CD4-positive, alpha-beta T cell treated with Interleukin-15 for 4 hours (primary cell): ENCODE data around the gene MTCP1.

ENCODE experiments used
- DNase-seq: peaks from one replicate; pipeline ENCODE4 v3.0.0-alpha.2; 2020; ENCODE audit warnings: low spot score

MTCP1 gene

GRCh38 chrX:155070975-155071693 lies at the start of gene MTCP1, which contains the start of the genes BRCC3 and CMC4:
Gene MTCP1, minus strand, starts transcription at chrX:155071136. Its CDS starts 5,126 bp downstream, at chrX:155066010.
Gene BRCC3, plus strand, starts transcription at chrX:155071508. Its CDS starts 20 bp downstream, at chrX:155071528.
Gene CMC4, minus strand, starts transcription at chrX:155071136. Its CDS starts 7,113 bp downstream, at chrX:155064023.
- peak; percentile 72 for DNase-seq

- DNase-seq = no peak
Observed at GRCh38 chrX:155115174-155115819, 44.4 kb upstream of the MTCP1 start.

- DNase-seq = no peak
Observed at GRCh38 chrX:155113097-155113496, 42.2 kb upstream of the MTCP1 start.

GRCh38 chrX:155112171-155112570 lies 41.2 kb upstream of the MTCP1 start:
- DNase-seq = no peak

GRCh38 chrX:155108427-155108826 lies 37.5 kb upstream of the MTCP1 start:
- no peak for DNase-seq

- DNase-seq = no peak
Observed at GRCh38 chrX:155105919-155106318, 35.0 kb upstream of the MTCP1 start.

GRCh38 chrX:155094468-155095061 lies 23.6 kb upstream of the MTCP1 start:
- DNase-seq = peak; percentile 38

- no peak for DNase-seq
Observed at GRCh38 chrX:155086961-155087735, 16.2 kb upstream of the MTCP1 start.

GRCh38 chrX:155086202-155086840 lies 15.4 kb upstream of the MTCP1 start:
- DNase-seq = peak; percentile 40

GRCh38 chrX:155071694-155072280 lies 851 bp upstream of the MTCP1 start:
- no peak for DNase-seq

GRCh38 chrX:155070663-155070974 lies 317 bp downstream of the MTCP1 start:
- no peak for DNase-seq

GRCh38 chrX:155070038-155070437 lies 898 bp downstream of the MTCP1 start:
- DNase-seq = no peak

GRCh38 chrX:155069414-155069813 lies 1.5 kb downstream of the MTCP1 start:
- DNase-seq = no peak

GRCh38 chrX:155068165-155068564 lies 2.8 kb downstream of the MTCP1 start:
- DNase-seq = no peak

GRCh38 chrX:155065035-155065734 lies 5.8 kb downstream of the MTCP1 start:
- DNase-seq = no peak

- no peak for DNase-seq
Observed at GRCh38 chrX:155061760-155062159, 9.2 kb downstream of the MTCP1 start.

- DNase-seq = peak; percentile 43
Observed at GRCh38 chrX:155056877-155057792, 13.8 kb downstream of the MTCP1 start.

GRCh38 chrX:155056471-155056870 lies 14.5 kb downstream of the MTCP1 start:
- DNase-seq = peak; percentile 33

GRCh38 chrX:155055494-155055893 lies 15.4 kb downstream of the MTCP1 start:
- DNase-seq = no peak

- DNase-seq = no peak
Observed at GRCh38 chrX:155054255-155054654, 16.7 kb downstream of the MTCP1 start.
